HG02610 (cell line): ENCODE results near the gene CCT3.

ENCODE experiments used
- ATAC-seq: cut with Tn5 transposase; IDR thresholded peaks from one replicate; pipeline ENCODE4 v1.9.1; 2021; ENCODE audit warnings: mild to moderate bottlenecking, moderate library complexity; ENCODE audit not compliant: unreplicated experiment

CCT3 gene

GRCh38 chr1:156282479-156283222, 55.4 kb downstream of the CCT3 start, which contains the start of gene SMG5:
Gene SMG5, minus strand, starts transcription at chr1:156282825. Its CDS starts 145 bp downstream, at chr1:156282680.
- ATAC-seq = peak; percentile 74

GRCh38 chr1:156281693-156282478, 56.2 kb downstream of the CCT3 start:
- ATAC-seq = no peak

GRCh38 chr1:156281281-156281680, 56.8 kb downstream of the CCT3 start:
- ATAC-seq = peak; percentile 37

GRCh38 chr1:156279837-156280236, 58.3 kb downstream of the CCT3 start:
- ATAC-seq = no peak

- ATAC-seq = no peak
Measured at GRCh38 chr1:156276966-156277381, 61.1 kb downstream of the CCT3 start.

- no peak for ATAC-seq
Measured at GRCh38 chr1:156276532-156276931, 61.6 kb downstream of the CCT3 start.

- no peak for ATAC-seq
Measured at GRCh38 chr1:156270314-156270713, 67.8 kb downstream of the CCT3 start.

GRCh38 chr1:156268336-156268735, 69.8 kb downstream of the CCT3 start:
- ATAC-seq = no peak

- no peak for ATAC-seq
Measured at GRCh38 chr1:156266051-156266450, 72.0 kb downstream of the CCT3 start.

- ATAC-seq = no peak
Measured at GRCh38 chr1:156263288-156263655, 74.8 kb downstream of the CCT3 start.

GRCh38 chr1:156262461-156263287, 75.4 kb downstream of the CCT3 start:
- ATAC-seq = no peak

- no peak for ATAC-seq
Measured at GRCh38 chr1:156260896-156261295, 77.2 kb downstream of the CCT3 start.

- no peak for ATAC-seq
Measured at GRCh38 chr1:156259805-156260204, 78.3 kb downstream of the CCT3 start.
